A549 (cell line): Measurements from ENCODE around the gene GRK5. TPM values are rescaled to one million over a fixed set of nuclear protein-coding genes. Genes with fewer than 3 reads are reported as not detected.

ENCODE experiments used
- ATAC-seq, 2 experiments: fragments of 200-7000 bp in 1 of 2; fragments of >200 bp in 1 of 2; cut with Nextera tagmentation in 1 of 2; cut with Tn5 transposase in 1 of 2; 3 replicates each; pipeline versions ENCODE4 v1.8.0 to v1.9.1; 2018 to 2020; ENCODE audit warnings: mild to moderate bottlenecking in 1 of 2, moderate library complexity in 1 of 2
- CTCF ChIA-PET: fragments of 300-600 bp; sonication (Branson Sonifier 250); formaldehyde crosslinking; extraction: SDS; loops from one replicate; lab custom pipeline; 2021; ENCODE audit warnings: antibody characterized with exemption, inconsistent platforms; lab: Yijun Ruan, JAX
- POLR2A ChIA-PET: fragments of 350-600 bp; formaldehyde crosslinking; extraction: SDS; loops from one replicate; lab custom pipeline; 2021; ENCODE audit warnings: antibody characterized with exemption, inconsistent platforms; lab: Yijun Ruan, JAX
- DNase-seq, 2 experiments: peaks; one replicate each; pipeline versions ENCODE4 v3.0.0 to v3.0.0-alpha.2; 2011 to 2016; ENCODE audit warnings: low read depth in 1 of 2, low spot score in 1 of 2
- FAIRE-seq: peaks from 2 replicates; lab custom pipeline; 2011; peaks lifted over from hg19 to GRCh38; lab: Jason Lieb, UNC
- H3K27ac ChIP-seq, 2 experiments: fragments of >200 bp; sonication (Bioruptor Twin); formaldehyde crosslinking; 3 replicates each; pipeline ENCODE4 v1.5.1; 2016 to 2017
- H3K4me1 ChIP-seq: fragments of >200 bp; sonication (Bioruptor Twin); formaldehyde crosslinking; 3 replicates; pipeline ENCODE4 v1.6.1; 2016
- H3K4me2 ChIP-seq: fragments of >200 bp; sonication (Bioruptor Twin); formaldehyde crosslinking; 3 replicates; pipeline ENCODE4 v1.6.1; 2016
- H3K4me3 ChIP-seq: fragments of >200 bp; sonication (Bioruptor Twin); formaldehyde crosslinking; 3 replicates; pipeline ENCODE4 v1.5.1; 2016
- H3K9me3 ChIP-seq: fragments of >200 bp; sonication (Bioruptor Twin); formaldehyde crosslinking; 3 replicates; pipeline ENCODE4 v1.6.1; 2016
- BHLHE40 ChIP-seq: IDR thresholded peaks from 2 replicates; pipeline ENCODE4 v1.6.1; 2012; ENCODE audit warnings: low read depth, low read length, inconsistent platforms
- CBX8 ChIP-seq: fragments of 200-600 bp; sonication (generic); IDR thresholded peaks from 2 replicates; pipeline ENCODE4 v1.6.1; 2016
- CHD2 ChIP-seq: fragments of 150-350 bp; IDR thresholded peaks from 2 replicates; pipeline ENCODE4 v1.6.1; 2014; ENCODE audit warnings: low read length; ENCODE audit not compliant: partially characterized antibody
- CTCF ChIP-seq: fragments of >200 bp; sonication (Bioruptor Twin); formaldehyde crosslinking; IDR thresholded peaks from 3 replicates; pipeline ENCODE4 v1.5.1; 2016
- EHF ChIP-seq: fragments of 250-450 bp; sonication (Bioruptor Pico); IDR thresholded peaks from 2 replicates; pipeline ENCODE4 v1.5.0; 2020; ENCODE audit warnings: mild to moderate bottlenecking
- EHMT2 ChIP-seq: fragments of 200-600 bp; sonication (generic); IDR thresholded peaks from 2 replicates; pipeline ENCODE4 v1.6.1; 2016; ENCODE audit warnings: antibody characterized with exemption, low read depth, mild to moderate bottlenecking, moderate library complexity
- FOSL2 ChIP-seq, 2 experiments: fragments of 450-650 bp in 1 of 2; fragments of >200 bp in 1 of 2; sonication (Bioruptor Twin) in 1 of 2; formaldehyde crosslinking; IDR thresholded peaks; 2 replicates each; pipeline versions ENCODE4 v1.5.0 to v1.6.1; 2016 to 2020; ENCODE audit warnings: mild to moderate bottlenecking in 1 of 2, moderate library complexity in 1 of 2
- FOXS1 ChIP-seq: fragments of 250-450 bp; sonication (Bioruptor Pico); IDR thresholded peaks from 2 replicates; pipeline ENCODE4 v1.5.0; 2020; ENCODE audit warnings: mild to moderate bottlenecking, moderate library complexity
- GATA3 ChIP-seq: IDR thresholded peaks from 2 replicates; pipeline ENCODE4 v1.6.1; 2012; ENCODE audit warnings: borderline replicate concordance
- HOXA7 ChIP-seq: fragments of 250-450 bp; sonication (Bioruptor Pico); IDR thresholded peaks from 2 replicates; pipeline ENCODE4 v1.5.0; 2020; ENCODE audit warnings: mild to moderate bottlenecking, moderate library complexity
- HOXB13 ChIP-seq: fragments of 250-450 bp; sonication (Bioruptor Pico); IDR thresholded peaks from 2 replicates; pipeline ENCODE4 v1.5.0; 2020; ENCODE audit warnings: low read depth, mild to moderate bottlenecking, moderate library complexity
- HOXB5 ChIP-seq: fragments of 250-450 bp; sonication (Bioruptor Pico); IDR thresholded peaks from 2 replicates; pipeline ENCODE4 v1.5.0; 2020; ENCODE audit warnings: mild to moderate bottlenecking, moderate library complexity
- JUN ChIP-seq, 2 experiments: fragments of >200 bp; sonication (Bioruptor Twin); formaldehyde crosslinking; IDR thresholded peaks; 2 replicates in 1 of 2; 3 replicates in 1 of 2; pipeline ENCODE4 v1.6.1; 2016 to 2017
- JUNB ChIP-seq: fragments of >200 bp; sonication (Bioruptor Twin); formaldehyde crosslinking; IDR thresholded peaks from 2 replicates; pipeline ENCODE4 v1.6.1; 2016
- MAFK ChIP-seq: fragments of 450-650 bp; IDR thresholded peaks from 2 replicates; pipeline ENCODE4 v1.6.1; 2014; ENCODE audit not compliant: partially characterized antibody
- MAZ ChIP-seq: fragments of 150-350 bp; IDR thresholded peaks from 2 replicates; pipeline ENCODE4 v1.6.1; 2014; ENCODE audit warnings: antibody characterized with exemption, low read depth, low read length, borderline replicate concordance
- NPAS2 ChIP-seq: fragments of 250-450 bp; sonication (Bioruptor Pico); IDR thresholded peaks from 2 replicates; pipeline ENCODE4 v1.8.0; 2022; ENCODE audit warnings: mild to moderate bottlenecking, moderate library complexity, borderline replicate concordance
- NR3C1 ChIP-seq: fragments of >200 bp; sonication (Bioruptor Twin); formaldehyde crosslinking; IDR thresholded peaks from 3 replicates; pipeline ENCODE4 v1.6.1; 2017
- PBX3 ChIP-seq: IDR thresholded peaks from 2 replicates; pipeline ENCODE4 v1.6.1; 2012
- PHF8 ChIP-seq: fragments of 200-600 bp; sonication (generic); IDR thresholded peaks from 2 replicates; pipeline ENCODE4 v1.6.1; 2016; ENCODE audit warnings: low read depth, mild to moderate bottlenecking, antibody characterized with exemption, moderate library complexity, borderline replicate concordance
- POLR2A ChIP-seq: IDR thresholded peaks from 2 replicates; pipeline ENCODE4 v1.6.1; 2012; ENCODE audit warnings: mild to moderate bottlenecking, low read length
- RAD21 ChIP-seq, 2 experiments: fragments of >200 bp in 1 of 2; sonication (Bioruptor Twin) in 1 of 2; formaldehyde crosslinking in 1 of 2; IDR thresholded peaks in 1 of 2; conservative IDR thresholded peaks in 1 of 2; 2 replicates in 1 of 2; 3 replicates in 1 of 2; pipeline ENCODE4 v1.6.1; 2012 to 2018; ENCODE audit warnings: inconsistent platforms in 1 of 2
- RFX5 ChIP-seq: fragments of 450-650 bp; IDR thresholded peaks from 2 replicates; pipeline ENCODE4 v1.7.1; 2014; ENCODE audit warnings: antibody characterized with exemption, mild to moderate bottlenecking, moderate library complexity
- RNF2 ChIP-seq: fragments of 200-600 bp; sonication (generic); IDR thresholded peaks from 2 replicates; pipeline ENCODE4 v1.6.1; 2016; ENCODE audit warnings: low read depth, mild to moderate bottlenecking, antibody characterized with exemption, moderate library complexity, borderline replicate concordance
- SMC3 ChIP-seq: fragments of >200 bp; sonication (Bioruptor Twin); formaldehyde crosslinking; IDR thresholded peaks from 3 replicates; pipeline ENCODE4 v1.6.1; 2018; ENCODE audit warnings: inconsistent platforms
- ZC3H11A ChIP-seq: fragments of 450-650 bp; IDR thresholded peaks from 2 replicates; pipeline ENCODE4 v1.6.1; 2014; ENCODE audit warnings: antibody characterized with exemption, mild to moderate bottlenecking
- ZSCAN20 ChIP-seq: fragments of 250-450 bp; sonication (Bioruptor Pico); IDR thresholded peaks from 2 replicates; pipeline ENCODE4 v1.8.0; 2022; ENCODE audit warnings: mild to moderate bottlenecking, moderate library complexity
- WGBS: methylation state at CpG from one replicate; pipeline ENCODE4 v1.1.6; 2017; ENCODE audit errors: missing lambda C conversion rate; 5-methylcytosine and 5-hydroxymethylcytosine counted together
- polyA plus RNA-seq, 4 experiments: library from polyadenylated mRNA; depleted of rRNA in 3 of 4; stranded (reverse); fragments of >200 nt; fragmentation: RNase III in 1 of 4; extraction: RNeasy Plus Mini Kit Qiagen cat#74134 plus additional on column Dnase treatment in 1 of 4; gene quantifications; 2 replicates in 3 of 4; 3 replicates in 1 of 4; pipeline ENCODE4 v1.2.3, GENCODE V29; 2011 to 2017
- TF ChIP-seq, protein P1 (sequence below): fragments of 150-350 bp; IDR thresholded peaks from 2 replicates; pipeline ENCODE4 v1.6.1; 2014; ENCODE audit warnings: low read depth, mild to moderate bottlenecking, low read length
- TF ChIP-seq, protein P2 (sequence below): fragments of >200 bp; sonication (Bioruptor Twin); formaldehyde crosslinking; IDR thresholded peaks from 2 replicates; pipeline ENCODE4 v1.6.1; 2016
- TF ChIP-seq, protein P3 (sequence below): fragments of >200 bp; sonication (Bioruptor Twin); formaldehyde crosslinking; IDR thresholded peaks from 3 replicates; pipeline ENCODE4 v1.6.1; 2016

GRK5 gene
- polyA plus RNA-seq, 2 of the 4 experiments (the other 2 are of a cell fraction) = 5.0 to 7.9 TPM

- FAIRE-seq (no peak), ATAC-seq (no peak), DNase-seq (no peak)
- Histone ChIP-seq H3K4me3 (no peak overlapping the region), H3K4me2 (no peak overlapping the region), H3K4me1 (no peaks in the 10 kb centered on the region), H3K9me3 (no peaks in the 10 kb centered on the region), H3K27ac (no peak overlapping the region)
- ChIA-PET POLR2A (no interaction called here), CTCF (interaction anchor here (0.7 to 11.0 kb wide), 5 partner anchors 10 to 227 kb away, joined by 4 to 102 read pairs (median 12); partner anchors contain the start of gene GRK5)
- WGBS = 93% methylated on average over 8 of the region's 9 CpGs
- no peak for TF ChIP-seq BHLHE40
- TF ChIP-seq EHF (CRISPR knock-in tag) = no peak
- TF ChIP-seq HOXA7 (CRISPR knock-in tag) = no peak
- TF ChIP-seq HOXB13 (CRISPR knock-in tag) = no peak
- no peak for TF ChIP-seq FOSL2 (IDR thresholded peaks at IDR 0.05)
- no peak for TF ChIP-seq FOSL2 (CRISPR knock-in tag; IDR thresholded peaks at IDR 0.05)
- TF ChIP-seq RFX5 = no peak
- TF ChIP-seq MAZ = no peak
- no peak for TF ChIP-seq EHMT2
- no peak for TF ChIP-seq CTCF
- TF ChIP-seq ZSCAN20 (CRISPR knock-in tag) = no peak
- TF ChIP-seq, protein P1, sequence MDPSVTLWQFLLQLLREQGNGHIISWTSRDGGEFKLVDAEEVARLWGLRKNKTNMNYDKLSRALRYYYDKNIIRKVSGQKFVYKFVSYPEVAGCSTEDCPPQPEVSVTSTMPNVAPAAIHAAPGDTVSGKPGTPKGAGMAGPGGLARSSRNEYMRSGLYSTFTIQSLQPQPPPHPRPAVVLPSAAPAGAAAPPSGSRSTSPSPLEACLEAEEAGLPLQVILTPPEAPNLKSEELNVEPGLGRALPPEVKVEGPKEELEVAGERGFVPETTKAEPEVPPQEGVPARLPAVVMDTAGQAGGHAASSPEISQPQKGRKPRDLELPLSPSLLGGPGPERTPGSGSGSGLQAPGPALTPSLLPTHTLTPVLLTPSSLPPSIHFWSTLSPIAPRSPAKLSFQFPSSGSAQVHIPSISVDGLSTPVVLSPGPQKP = no peak
- TF ChIP-seq, protein P2, sequence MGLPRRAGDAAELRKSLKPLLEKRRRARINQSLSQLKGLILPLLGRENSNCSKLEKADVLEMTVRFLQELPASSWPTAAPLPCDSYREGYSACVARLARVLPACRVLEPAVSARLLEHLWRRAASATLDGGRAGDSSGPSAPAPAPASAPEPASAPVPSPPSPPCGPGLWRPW = no peak
- no peak for TF ChIP-seq CHD2
- no peak for TF ChIP-seq NR3C1
- TF ChIP-seq SMC3 = no peak
- no peak for TF ChIP-seq PBX3
- no peak for TF ChIP-seq ZC3H11A
- TF ChIP-seq RAD21 (conservative IDR thresholded peaks at IDR 0.05 in 1 of 2, IDR thresholded peaks at IDR 0.05 in 1 of 2) = no peak
Measured at GRCh38 chr10:119425881-119426170, 218.5 kb downstream of the GRK5 start.

GRCh38 chr10:119426699-119427098 lies 219.3 kb downstream of the GRK5 start:
- Histone ChIP-seq H3K4me2 (no peak overlapping the region), H3K4me3 (no peak overlapping the region), H3K27ac (no peak overlapping the region), H3K4me1 (no peaks in the 10 kb centered on the region), H3K9me3 (no peaks in the 10 kb centered on the region)
- FAIRE-seq (no peak), ATAC-seq (no peak), DNase-seq (no peak)
- ChIA-PET CTCF (interaction anchor here (3.2 to 6.3 kb wide), 2 partner anchors 219 to 228 kb away, joined by 12 to 67 read pairs; partner anchors contain the start of gene GRK5), POLR2A (no interaction called here)
- WGBS = 85% methylated on average over 5 of the region's 5 CpGs
- TF ChIP-seq MAFK (no peak), RNF2 (no peak), EHMT2 (no peak), POLR2A (no peak), GATA3 (no peak), FOXS1 (CRISPR knock-in tag) (no peak), NPAS2 (CRISPR knock-in tag) (no peak), CHD2 (no peak), EHF (CRISPR knock-in tag) (no peak), PHF8 (no peak), JUN (IDR thresholded peaks at IDR 0.05) (no peak), PBX3 (no peak), CBX8 (no peak), HOXB5 (CRISPR knock-in tag) (no peak), NR3C1 (no peak), BHLHE40 (no peak), JUNB (no peak)
- TF ChIP-seq, protein P2 = no peak
- TF ChIP-seq, protein P3, sequence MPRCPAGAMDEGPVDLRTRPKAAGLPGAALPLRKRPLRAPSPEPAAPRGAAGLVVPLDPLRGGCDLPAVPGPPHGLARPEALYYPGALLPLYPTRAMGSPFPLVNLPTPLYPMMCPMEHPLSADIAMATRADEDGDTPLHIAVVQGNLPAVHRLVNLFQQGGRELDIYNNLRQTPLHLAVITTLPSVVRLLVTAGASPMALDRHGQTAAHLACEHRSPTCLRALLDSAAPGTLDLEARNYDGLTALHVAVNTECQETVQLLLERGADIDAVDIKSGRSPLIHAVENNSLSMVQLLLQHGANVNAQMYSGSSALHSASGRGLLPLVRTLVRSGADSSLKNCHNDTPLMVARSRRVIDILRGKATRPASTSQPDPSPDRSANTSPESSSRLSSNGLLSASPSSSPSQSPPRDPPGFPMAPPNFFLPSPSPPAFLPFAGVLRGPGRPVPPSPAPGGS = no peak
